Esophagus squamous epithelium (tissue), 4 donors: ENCODE results near the gene SV2A.
"Not testable (repeated sequence)": the region's sequence is repeated elsewhere in the genome, so short reads cannot be mapped to it uniquely, and the experiment has no call there.

Source experiments
- POLR2A ChIP-seq, 4 donors: fragments of 450-650 bp; IDR thresholded peaks; one replicate each; pipeline ENCODE4 v1.6.1; 2017; ENCODE audit warnings: antibody characterized with exemption in 4 of 4, mild to moderate bottlenecking in 4 of 4, moderate library complexity in 3 of 4
- TF ChIP-seq, protein P1 (sequence below), 6 experiments: fragments of 450-650 bp in 4 of 6; fragments of 200-600 bp in 2 of 6; sonication (generic) in 2 of 6; IDR thresholded peaks; one replicate each; pipeline ENCODE4 v1.5.1; 2016 to 2019; ENCODE audit warnings: antibody characterized with exemption in 6 of 6, mild to moderate bottlenecking in 4 of 6, moderate library complexity in 4 of 6

DNA sequence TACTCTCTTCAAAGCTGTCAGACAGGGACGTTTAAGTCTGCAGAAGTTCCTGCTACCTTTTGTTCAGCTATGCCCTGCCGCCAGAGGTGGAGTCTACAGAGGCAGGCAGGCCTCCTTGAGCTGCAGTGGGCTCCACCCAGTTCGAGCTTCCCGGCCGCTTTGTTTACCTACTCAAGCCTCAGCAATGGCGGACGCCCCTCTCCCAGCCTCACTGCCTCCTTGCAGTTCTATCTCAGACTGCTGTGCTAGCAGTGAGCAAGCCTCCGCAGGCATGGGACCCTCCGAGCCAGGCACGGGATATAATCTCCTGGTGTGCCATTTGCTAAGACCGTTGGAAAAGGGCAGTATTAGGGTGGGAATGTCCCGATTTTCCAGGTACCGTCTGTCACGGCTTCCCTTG, 39.9 kb upstream of the SV2A start:
- TF ChIP-seq, protein P1, sequence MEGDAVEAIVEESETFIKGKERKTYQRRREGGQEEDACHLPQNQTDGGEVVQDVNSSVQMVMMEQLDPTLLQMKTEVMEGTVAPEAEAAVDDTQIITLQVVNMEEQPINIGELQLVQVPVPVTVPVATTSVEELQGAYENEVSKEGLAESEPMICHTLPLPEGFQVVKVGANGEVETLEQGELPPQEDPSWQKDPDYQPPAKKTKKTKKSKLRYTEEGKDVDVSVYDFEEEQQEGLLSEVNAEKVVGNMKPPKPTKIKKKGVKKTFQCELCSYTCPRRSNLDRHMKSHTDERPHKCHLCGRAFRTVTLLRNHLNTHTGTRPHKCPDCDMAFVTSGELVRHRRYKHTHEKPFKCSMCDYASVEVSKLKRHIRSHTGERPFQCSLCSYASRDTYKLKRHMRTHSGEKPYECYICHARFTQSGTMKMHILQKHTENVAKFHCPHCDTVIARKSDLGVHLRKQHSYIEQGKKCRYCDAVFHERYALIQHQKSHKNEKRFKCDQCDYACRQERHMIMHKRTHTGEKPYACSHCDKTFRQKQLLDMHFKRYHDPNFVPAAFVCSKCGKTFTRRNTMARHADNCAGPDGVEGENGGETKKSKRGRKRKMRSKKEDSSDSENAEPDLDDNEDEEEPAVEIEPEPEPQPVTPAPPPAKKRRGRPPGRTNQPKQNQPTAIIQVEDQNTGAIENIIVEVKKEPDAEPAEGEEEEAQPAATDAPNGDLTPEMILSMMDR (IDR thresholded peaks at IDR 0.05), result not testable (repeated sequence)
- TF ChIP-seq POLR2A (IDR thresholded peaks at IDR 0.05), result not testable (repeated sequence)
